SU-DHL-6 (cell line): ENCODE measurements around the gene ROMO1.
A peak's percentile ranks its signal among the peaks of the same experiment; 100 is the strongest.

Experiments used
- H2AFZ ChIP-seq: fragments of 200-600 bp; sonication (generic); 2 replicates; pipeline ENCODE4 v1.6.1; 2014; ENCODE audit warnings: low read depth, mild to moderate bottlenecking, moderate library complexity, mixed read lengths, antibody characterized with exemption, low read length; ENCODE audit not compliant: severe bottlenecking
- H3F3A ChIP-seq: fragments of 200-600 bp; shearing (Covaris generic); 2 replicates; pipeline ENCODE4 v1.6.0; 2016; ENCODE audit warnings: antibody characterized with exemption, mild to moderate bottlenecking; ENCODE audit not compliant: insufficient read depth
- H3K27ac ChIP-seq: fragments of 200-600 bp; sonication (generic); 2 replicates; pipeline ENCODE4 v1.5.1; 2016; ENCODE audit warnings: low read depth, mild to moderate bottlenecking, low read length, moderate library complexity, mixed read lengths
- H3K27me3 ChIP-seq: fragments of 200-600 bp; sonication (generic), shearing (Covaris generic); 2 replicates; pipeline ENCODE4 v1.6.0; 2014; ENCODE audit warnings: mild to moderate bottlenecking, low read length
- H3K36me3 ChIP-seq: fragments of 200-600 bp; sonication (generic); 2 replicates; pipeline ENCODE4 v1.6.1; 2014; ENCODE audit warnings: mild to moderate bottlenecking, low read length, mixed read lengths
- H3K4me2 ChIP-seq: fragments of 300-600, 200-600 bp; shearing (Covaris generic), sonication (generic); 2 replicates; pipeline ENCODE4 v1.6.0; 2014; ENCODE audit warnings: low read length, low read depth, mild to moderate bottlenecking; ENCODE audit not compliant: poor library complexity, severe bottlenecking
- H3K4me3 ChIP-seq: fragments of 200-600 bp; sonication (generic); 2 replicates; pipeline ENCODE4 v1.5.1; 2014; ENCODE audit warnings: antibody characterized with exemption, low read length, mild to moderate bottlenecking, mixed read lengths; ENCODE audit not compliant: insufficient read depth, poor library complexity, severe bottlenecking
- H3K79me2 ChIP-seq: fragments of 200-600 bp; sonication (generic); 2 replicates; pipeline ENCODE4 v1.6.1; 2014; ENCODE audit warnings: mild to moderate bottlenecking, low read length, moderate library complexity; ENCODE audit not compliant: insufficient read depth
- H3K9ac ChIP-seq: fragments of 200-600 bp; sonication (generic); 2 replicates; pipeline ENCODE4 v1.7.0; 2014; ENCODE audit warnings: mild to moderate bottlenecking, low read length
- H3K9me2 ChIP-seq: fragments of 200-600 bp; sonication (generic); replicated peaks from 2 replicates; pipeline ENCODE4 v1.6.1; 2014; ENCODE audit warnings: low read length; ENCODE audit not compliant: insufficient read depth
- H3K9me3 ChIP-seq: fragments of 200-600 bp; sonication (generic); 2 replicates; pipeline ENCODE4 v1.6.1; 2014; ENCODE audit warnings: low read length, mixed read lengths; ENCODE audit not compliant: insufficient read depth
- H4K20me1 ChIP-seq: fragments of 200-600 bp; sonication (generic); 2 replicates; pipeline ENCODE4 v1.6.1; 2014; ENCODE audit warnings: low read depth, mild to moderate bottlenecking, antibody characterized with exemption, low read length, moderate library complexity, mixed read lengths
- CTCF ChIP-seq: fragments of 200-600 bp; sonication (generic); IDR thresholded peaks from one replicate; pipeline ENCODE4 v1.5.1; 2017; ENCODE audit warnings: antibody characterized with exemption, mild to moderate bottlenecking, low read length, moderate library complexity; ENCODE audit not compliant: insufficient read depth, poor library complexity, severe bottlenecking
- EZH2phosphoT487 ChIP-seq: fragments of 200-600 bp; sonication (generic), shearing (Covaris generic); conservative IDR thresholded peaks from 2 replicates; pipeline ENCODE4 v1.6.1; 2018; ENCODE audit warnings: mild to moderate bottlenecking, antibody characterized with exemption, low read length, moderate library complexity, mixed read lengths

ROMO1 gene

GRCh38 chr20:35700625-35701148, 1.5 kb downstream of the ROMO1 start:
- Histone ChIP-seq H3K9ac (peak overlapping the region; percentile 93), H3K27ac (peak overlapping the region; percentile 70), H3K27me3 (no peaks in the 10 kb centered on the region), H4K20me1 (peaks cover 8% of the 10 kb centered on the region), H3K9me2 (no peaks in the 10 kb centered on the region), H3K79me2 (peaks cover 26% of the 10 kb centered on the region; the same call in 1 of the 2 replicates), H3K4me2 (peak overlapping the region; percentile 67), H3K4me3 (peak overlapping the region; percentile 92), H2AFZ (no peak overlapping the region), H3K36me3 (peaks cover 28% of the 10 kb centered on the region), H3K9me3 (no peaks in the 10 kb centered on the region), H3F3A (peaks cover 73% of the 10 kb centered on the region)
- TF ChIP-seq EZH2phosphoT487 (no peak), CTCF (no peak)

GRCh38 chr20:35702051-35702823, 3.0 kb downstream of the ROMO1 start:
- Histone ChIP-seq H3K9me3 (no peaks in the 10 kb centered on the region), H3K9ac (no peak overlapping the region), H4K20me1 (peaks cover 17% of the 10 kb centered on the region), H3K4me3 (no peak overlapping the region), H3K9me2 (no peaks in the 10 kb centered on the region), H3F3A (peaks cover 87% of the 10 kb centered on the region), H3K27ac (peak overlapping the region; percentile 2; the same call in 1 of the 2 replicates), H2AFZ (no peak overlapping the region), H3K79me2 (peaks cover 25% of the 10 kb centered on the region; the same call in 1 of the 2 replicates), H3K36me3 (peaks cover 39% of the 10 kb centered on the region), H3K4me2 (no peak overlapping the region), H3K27me3 (no peaks in the 10 kb centered on the region)
- no peak for TF ChIP-seq EZH2phosphoT487
- no peak for TF ChIP-seq CTCF

GRCh38 chr20:35702824-35703695, 3.9 kb downstream of the ROMO1 start:
- no peak overlapping the region for H3K4me2 ChIP-seq
- H3K27me3 ChIP-seq = no peaks in the 10 kb centered on the region
- no peak overlapping the region for H3K27ac ChIP-seq
- no peak overlapping the region for H2AFZ ChIP-seq
- H3K9me2 ChIP-seq = no peaks in the 10 kb centered on the region
- no peak overlapping the region for H3K4me3 ChIP-seq
- peaks cover 47% of the 10 kb centered on the region for H3K36me3 ChIP-seq
- H4K20me1 ChIP-seq = peaks cover 24% of the 10 kb centered on the region
- peaks cover 89% of the 10 kb centered on the region for H3F3A ChIP-seq
- no peak for TF ChIP-seq CTCF
- no peak for TF ChIP-seq EZH2phosphoT487
- H3K9ac ChIP-seq = no peak overlapping the region
- no peaks in the 10 kb centered on the region for H3K9me3 ChIP-seq
- H3K79me2 ChIP-seq = peaks cover 17% of the 10 kb centered on the region; the same call in 1 of the 2 replicates
